GM12878 (cell line): Measurements from ENCODE around the gene LASP1. TPM values are rescaled to one million over a fixed set of nuclear protein-coding genes. Genes with fewer than 3 reads are reported as not detected.
A peak's percentile ranks its signal among the peaks of the same experiment; 100 is the strongest.

ENCODE experiments used
- ATAC-seq: fragments of 200-7000 bp; cut with Tn5 transposase; 3 replicates; pipeline ENCODE4 v1.9.1; 2020; ENCODE audit warnings: mild to moderate bottlenecking, moderate library complexity
- BruUV-seq: library from RNA; stranded (reverse); fragments of 400-500 nt; replicated peaks from 2 replicates; lab custom pipeline; 2021; lab: Mats Ljungman, UMichigan
- CTCF ChIA-PET: fragments of 300-600 bp; sonication (Branson Sonifier 250); formaldehyde crosslinking; extraction: SDS; loops from one replicate; lab custom pipeline; 2021; ENCODE audit warnings: inconsistent platforms; lab: Yijun Ruan, JAX
- POLR2A ChIA-PET: fragments of 350-600 bp; formaldehyde crosslinking; extraction: SDS; loops from one replicate; lab custom pipeline; 2021; ENCODE audit warnings: inconsistent platforms; lab: Charles Lee
- RAD21 ChIA-PET: fragments of 300-600 bp; sonication (Branson Sonifier 250); formaldehyde crosslinking; loops from one replicate; lab custom pipeline; 2023; ENCODE audit warnings: antibody characterized with exemption; ENCODE audit not compliant: unreplicated experiment; lab: Charles Lee
- SMC1A ChIA-PET: fragments of 300-600 bp; sonication (Branson Sonifier 250); formaldehyde crosslinking; loops from one replicate; lab custom pipeline; 2023; ENCODE audit not compliant: unreplicated experiment, uncharacterized antibody; lab: Charles Lee
- DNase-seq: peaks from one replicate; pipeline ENCODE4 v3.0.0-alpha.2; 2011; ENCODE audit warnings: low read depth, low spot score
- FAIRE-seq: peaks from 3 replicates; lab custom pipeline; 2011; peaks lifted over from hg19 to GRCh38; lab: Jason Lieb, UNC
- H2AFZ ChIP-seq: 2 replicates; pipeline ENCODE4 v1.6.0; 2011; ENCODE audit warnings: low read depth, low read length, control low read depth; ENCODE audit not compliant: control insufficient read depth
- H3K27ac ChIP-seq: 2 replicates; pipeline ENCODE4 v1.5.1; 2011; ENCODE audit warnings: control low read depth; ENCODE audit not compliant: control insufficient read depth, insufficient read depth
- H3K27me3 ChIP-seq, 2 experiments: replicated peaks in 1 of 2; 2 replicates each; pipeline versions ENCODE4 v1.6.0 to v1.6.1; 2011; ENCODE audit warnings: low read length in 1 of 2; ENCODE audit not compliant: control insufficient read depth in 2 of 2, insufficient read depth in 2 of 2
- H3K36me3 ChIP-seq, 2 experiments: 2 replicates each; pipeline ENCODE4 v1.5.1; 2011; ENCODE audit warnings: low read length in 1 of 2; ENCODE audit not compliant: control insufficient read depth in 2 of 2, insufficient read depth in 2 of 2
- H3K4me1 ChIP-seq: 2 replicates; pipeline ENCODE4 v1.6.1; 2011; ENCODE audit warnings: mild to moderate bottlenecking, low read length, moderate library complexity, mixed read lengths; ENCODE audit not compliant: control insufficient read depth, insufficient read depth
- H3K4me2 ChIP-seq: 2 replicates; pipeline ENCODE4 v1.6.0; 2011; ENCODE audit warnings: control low read depth; ENCODE audit not compliant: control insufficient read depth, insufficient read depth
- H3K4me3 ChIP-seq: fragments of 200-600 bp; sonication (generic); 2 replicates; pipeline ENCODE4 v1.5.1; 2016
- H3K79me2 ChIP-seq: 2 replicates; pipeline ENCODE4 v1.6.0; 2011; ENCODE audit warnings: low read length; ENCODE audit not compliant: control insufficient read depth, insufficient read depth
- H3K9ac ChIP-seq: 2 replicates; pipeline ENCODE4 v1.8.0; 2011; ENCODE audit warnings: low read length, control low read depth, mixed read lengths; ENCODE audit not compliant: control insufficient read depth, insufficient read depth
- H3K9me3 ChIP-seq: replicated peaks from 3 replicates; pipeline ENCODE4 v1.5.1; 2011; ENCODE audit warnings: mild to moderate bottlenecking, low read length; ENCODE audit not compliant: control insufficient read depth, insufficient read depth
- H4K20me1 ChIP-seq: 2 replicates; pipeline ENCODE4 v1.6.0; 2011; ENCODE audit not compliant: control insufficient read depth, insufficient read depth
- IRF4 ChIP-seq: IDR thresholded peaks from 2 replicates; pipeline ENCODE4 v1.6.1; 2011; ENCODE audit warnings: low read depth, low read length
- WGBS: methylation state at CpG from one replicate; pipeline ENCODE4 v1.1.6; 2016; ENCODE audit warnings: low lambda C conversion rate; ENCODE audit not compliant: insufficient replicate concordance, insufficient coverage; ENCODE audit errors: missing lambda C conversion rate; 5-methylcytosine and 5-hydroxymethylcytosine counted together
- in situ Hi-C: fragments of 300-500 bp; cut with MboI; formaldehyde crosslinking; loops from 9 replicates; pipeline ENCODE4 v1.14.3; 2018; ENCODE audit warnings: mixed read lengths
- intact Hi-C: fragments of 100-400 bp; cut with micrococcal nuclease; formaldehyde crosslinking; loops from one replicate; pipeline ENCODE4 v1.14.2; 2022; ENCODE audit not compliant: unreplicated experiment
- polyA plus RNA-seq, 11 experiments: library from polyadenylated mRNA; depleted of rRNA in 4 of 11; unstranded in 6 of 11; stranded (reverse) in 5 of 11; fragments of >200 nt; fragmentation: Nextera tagmentation in 4 of 11; fragmentation: Illumina TruSeq in 1 of 11; extraction: Ambion mirVana in 4 of 11; extraction: Trizol in 1 of 11; gene quantifications; 1 replicate in 1 of 11; 2 replicates in 10 of 11; pipeline versions ENCODE4 v1.2.1 to v1.2.3, GENCODE V29; 2011 to 2016; ENCODE audit warnings: inconsistent platforms in 2 of 11, missing spikeins in 2 of 11, low read depth in 1 of 11
- total RNA-seq, 4 experiments: library from RNA; depleted of rRNA in 3 of 4; stranded (reverse); fragments of >200 nt in 3 of 4; fragmentation: Illumina TruSeq in 1 of 4; extraction: Trizol in 1 of 4; gene quantifications; 2 replicates each; pipeline versions ENCODE4 v1.2.1 to v1.2.3, GENCODE V29; 2013 to 2021
- TF ChIP-seq, protein P1 (sequence below), 3 experiments: IDR thresholded peaks in 2 of 3; conservative IDR thresholded peaks in 1 of 3; 2 replicates each; pipeline ENCODE4 v1.5.1; 2011; ENCODE audit warnings: low read depth in 3 of 3, low read length in 3 of 3, mild to moderate bottlenecking in 3 of 3, control low read depth in 2 of 3, moderate library complexity in 2 of 3, inconsistent platforms in 1 of 3, mixed read lengths in 1 of 3; ENCODE audit not compliant: control insufficient read depth in 2 of 3, insufficient read depth in 1 of 3; ENCODE audit errors: extremely low read depth in 1 of 3

The LASP1 gene
- total and polyA plus RNA-seq, 10 of the 15 experiments (the other 5 are each of a cell fraction or from before 2014, with no cell fraction given), result 21.0 to 114 (median 59.3) TPM

DNA sequence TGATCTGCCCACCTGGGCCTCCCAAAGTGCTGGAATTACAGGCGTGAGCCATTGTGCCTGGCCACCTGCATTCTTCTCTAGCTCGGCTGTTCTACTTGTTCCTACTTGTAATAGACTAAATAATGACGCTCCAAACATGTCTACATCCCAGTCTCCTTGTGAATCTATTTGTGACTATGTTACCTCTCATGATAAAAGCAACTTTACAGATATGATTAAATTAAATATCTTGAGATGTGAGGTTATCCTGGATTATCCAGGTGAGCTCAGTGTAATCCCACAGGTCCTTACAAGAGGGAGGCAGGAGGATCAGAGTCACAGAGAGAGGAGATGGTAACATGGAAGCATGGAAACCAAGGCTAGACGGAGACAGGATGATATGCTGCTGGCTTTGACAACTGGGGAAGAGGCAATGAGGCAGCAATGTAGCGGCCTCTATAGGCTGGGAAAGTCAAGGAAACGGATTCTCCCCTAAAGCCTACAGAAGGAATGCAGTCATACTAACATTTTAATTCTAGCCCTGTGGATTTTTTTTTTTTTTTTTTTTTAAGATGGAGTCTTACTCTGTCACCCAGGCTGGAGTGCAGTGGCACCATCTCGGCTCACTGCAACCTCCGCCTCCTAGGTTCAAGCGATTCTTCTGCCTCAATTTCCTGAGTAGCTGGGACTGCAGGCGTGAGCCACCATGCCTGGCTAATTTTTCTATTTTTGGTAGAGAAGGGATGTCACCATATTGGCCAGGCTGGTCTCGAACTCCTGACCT, 5.0 kb upstream of the LASP1 start:
- intact Hi-C loops, result loop anchor here (5.0 to 10.0 kb wide), 2 partner anchors 190 to 287 kb away; partner anchors contain the start of genes EPOP and PLXDC1

More for the DNA sequence above, 5.0 kb upstream of the LASP1 start:
- no peaks in the 10 kb centered on the region for H4K20me1 ChIP-seq
- peaks cover 15% of the 10 kb centered on the region for H3K4me1 ChIP-seq
- no peak overlapping the region for H3K4me3 ChIP-seq
- FAIRE-seq, result no peak
- ATAC-seq, result no peak
- H3K4me2 ChIP-seq, result no peak overlapping the region
- ChIA-PET CTCF (interaction anchor here (0.6 to 1.2 kb wide), 3 partner anchors 34 to 118 kb away, joined by 3 to 4 read pairs (median 4); no protein-coding TSS in a partner anchor), SMC1A (interaction anchor here (0.6 kb wide), 1 partner anchor 19 kb away, joined by 3 read pairs; no protein-coding TSS in a partner anchor), POLR2A (interaction anchor here (0.7 kb wide), 1 partner anchor 45 kb away, joined by 4 read pairs; no protein-coding TSS in a partner anchor), RAD21 (interaction anchor here (0.7 to 2.5 kb wide), 2 partner anchors 11 to 66 kb away, joined by 3 to 10 read pairs; partner anchors contain the start of gene RPL23)
- TF ChIP-seq IRF4, result no peak
- TF ChIP-seq, protein P1, sequence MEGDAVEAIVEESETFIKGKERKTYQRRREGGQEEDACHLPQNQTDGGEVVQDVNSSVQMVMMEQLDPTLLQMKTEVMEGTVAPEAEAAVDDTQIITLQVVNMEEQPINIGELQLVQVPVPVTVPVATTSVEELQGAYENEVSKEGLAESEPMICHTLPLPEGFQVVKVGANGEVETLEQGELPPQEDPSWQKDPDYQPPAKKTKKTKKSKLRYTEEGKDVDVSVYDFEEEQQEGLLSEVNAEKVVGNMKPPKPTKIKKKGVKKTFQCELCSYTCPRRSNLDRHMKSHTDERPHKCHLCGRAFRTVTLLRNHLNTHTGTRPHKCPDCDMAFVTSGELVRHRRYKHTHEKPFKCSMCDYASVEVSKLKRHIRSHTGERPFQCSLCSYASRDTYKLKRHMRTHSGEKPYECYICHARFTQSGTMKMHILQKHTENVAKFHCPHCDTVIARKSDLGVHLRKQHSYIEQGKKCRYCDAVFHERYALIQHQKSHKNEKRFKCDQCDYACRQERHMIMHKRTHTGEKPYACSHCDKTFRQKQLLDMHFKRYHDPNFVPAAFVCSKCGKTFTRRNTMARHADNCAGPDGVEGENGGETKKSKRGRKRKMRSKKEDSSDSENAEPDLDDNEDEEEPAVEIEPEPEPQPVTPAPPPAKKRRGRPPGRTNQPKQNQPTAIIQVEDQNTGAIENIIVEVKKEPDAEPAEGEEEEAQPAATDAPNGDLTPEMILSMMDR (IDR thresholded peaks at IDR 0.05 in 2 of 3, conservative IDR thresholded peaks at IDR 0.05 in 1 of 3; ENCODE audit: control insufficient read depth in 2 of 3, extremely low read depth in 1 of 3, insufficient read depth in 1 of 3, low read depth in 3 of 3, low read length in 3 of 3), result peak in 2 of 3 experiments; percentile 21 to 38; a peak in 2 of 6 replicates
- H3K27me3 ChIP-seq, result no peaks in the 10 kb centered on the region
- H2AFZ ChIP-seq, result no peak overlapping the region; the same call in 1 of the 2 replicates
- no TSS peak for BruUV-seq
- no peaks in the 10 kb centered on the region for H3K79me2 ChIP-seq
- no peak for DNase-seq
- no peak overlapping the region for H3K27ac ChIP-seq
- H3K9me3 ChIP-seq, result no peaks in the 10 kb centered on the region
- H3K36me3 ChIP-seq, result no peaks in the 10 kb centered on the region
- WGBS, result 52% methylated on average over 8 of the region's 11 CpGs
- no peak overlapping the region for H3K9ac ChIP-seq
- in situ Hi-C loops, result no loop called here
